Cerebellar cortex (tissue), 1 donor: ENCODE measurements around the gene ASXL2.
A peak's percentile ranks its signal among the peaks of the same experiment; 100 is the strongest.

Experiments used
- DNase-seq: peaks from one replicate; pipeline ENCODE4 v3.0.0-alpha.2; 2015; ENCODE audit warnings: low spot score

ASXL2 gene

DNA sequence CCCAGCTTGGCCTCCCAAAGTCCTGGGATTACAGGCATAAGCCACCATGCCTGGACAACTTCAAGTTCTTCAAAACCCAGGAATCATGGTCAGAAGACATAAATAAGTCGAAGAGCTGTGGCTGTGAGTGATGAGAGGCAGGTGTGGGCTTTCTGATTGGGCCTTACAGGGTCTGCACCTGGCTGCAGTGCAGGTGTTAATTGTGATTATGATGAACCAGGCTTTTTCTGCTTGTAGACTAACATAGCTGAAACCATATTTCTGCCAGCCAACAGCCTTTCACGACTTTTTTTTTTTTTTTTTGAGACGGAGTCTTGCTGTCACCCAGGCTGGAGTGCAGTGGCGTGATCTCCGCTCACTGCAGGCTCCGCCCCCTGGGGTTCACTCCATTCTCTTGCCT, 190.1 kb downstream of the ASXL2 start:
- no peak for DNase-seq

DNA sequence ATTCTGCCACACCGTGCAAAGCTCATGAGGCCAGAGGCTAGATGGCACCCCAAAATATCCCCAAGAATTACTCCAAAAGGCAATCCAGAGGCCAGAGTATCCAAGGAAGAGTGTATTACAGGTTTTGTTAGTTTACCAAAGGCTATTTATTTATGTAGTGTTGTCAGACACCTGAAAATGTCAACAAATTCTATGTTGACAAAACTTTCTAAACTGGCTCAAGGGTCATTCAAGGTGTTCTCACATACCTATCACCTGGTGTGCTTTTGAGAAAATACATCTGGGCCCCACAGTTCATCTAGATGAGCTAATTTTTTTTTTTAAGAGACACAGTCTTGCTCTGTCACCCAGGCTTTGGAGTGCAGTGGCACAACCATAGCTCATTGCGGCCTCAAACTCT, 192.5 kb downstream of the ASXL2 start:
- no peak for DNase-seq

DNA sequence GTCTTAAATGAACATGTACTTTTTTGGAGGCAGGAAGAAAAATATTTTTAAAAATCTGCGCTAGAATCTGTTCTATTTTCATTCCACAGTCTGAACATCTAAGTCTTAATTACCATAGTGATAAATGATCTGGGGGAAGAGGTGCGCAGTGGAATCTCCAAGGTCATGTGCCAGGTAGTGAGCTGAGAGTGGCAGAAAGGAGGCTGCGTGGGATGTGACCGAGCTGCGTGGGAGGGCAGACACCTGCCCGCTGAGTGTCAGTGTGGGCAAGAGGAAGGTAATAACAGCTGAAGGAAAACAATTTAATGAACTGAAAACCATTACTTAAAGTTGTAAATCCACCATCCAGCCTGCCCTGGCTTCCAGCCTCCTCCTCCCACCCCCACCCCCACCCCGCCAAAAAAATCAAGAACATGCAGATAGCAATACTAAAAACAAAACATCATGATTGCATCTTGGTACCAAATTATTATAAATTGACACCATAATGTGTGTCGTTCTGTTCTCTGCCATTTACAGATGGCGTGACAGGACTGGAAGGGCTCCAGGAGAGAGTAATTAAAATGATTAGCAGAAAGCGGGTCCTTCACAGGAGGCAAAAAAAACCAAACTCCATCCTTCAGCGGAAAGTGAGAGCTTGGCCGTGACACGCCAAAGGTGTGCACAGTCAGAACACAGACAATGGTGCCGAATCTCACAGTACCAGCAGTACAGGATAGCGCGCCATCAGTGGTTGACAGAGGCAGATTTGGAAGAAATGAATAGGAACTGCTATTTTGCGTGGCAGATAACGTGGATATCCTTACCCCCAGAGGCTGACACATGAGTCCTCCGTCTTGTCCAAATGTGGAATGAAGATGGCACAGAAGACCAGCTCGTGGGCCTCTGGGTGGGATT, 193.5 kb downstream of the ASXL2 start:
- peak; percentile 53 for DNase-seq
